Ishikawa (cell line): ENCODE results near the gene DMD.

ENCODE experiments used
- CEBPB ChIP-seq: IDR thresholded peaks from 2 replicates; pipeline ENCODE4 v1.6.1; 2012
- CREB1 ChIP-seq: IDR thresholded peaks from 2 replicates; pipeline ENCODE4 v1.6.1; 2012; ENCODE audit warnings: low read depth
- EGR1 ChIP-seq: IDR thresholded peaks from 2 replicates; pipeline ENCODE4 v1.6.1; 2012
- EP300 ChIP-seq: IDR thresholded peaks from 2 replicates; pipeline ENCODE4 v1.6.1; 2012; ENCODE audit warnings: borderline replicate concordance
- FOXM1 ChIP-seq: IDR thresholded peaks from 2 replicates; pipeline ENCODE4 v1.6.1; 2012; ENCODE audit warnings: low read depth, borderline replicate concordance
- NFIC ChIP-seq: IDR thresholded peaks from 2 replicates; pipeline ENCODE4 v1.6.1; 2012
- RAD21 ChIP-seq: IDR thresholded peaks from 2 replicates; pipeline ENCODE4 v1.6.1; 2012; ENCODE audit warnings: low read depth
- TAF1 ChIP-seq: IDR thresholded peaks from 2 replicates; pipeline ENCODE4 v1.6.1; 2012; ENCODE audit warnings: low read depth, mild to moderate bottlenecking
- TCF12 ChIP-seq: IDR thresholded peaks from 2 replicates; pipeline ENCODE4 v1.6.1; 2012; ENCODE audit warnings: low read depth
- TEAD4 ChIP-seq: IDR thresholded peaks from 2 replicates; pipeline ENCODE4 v1.6.1; 2012
- YY1 ChIP-seq: IDR thresholded peaks from 2 replicates; pipeline ENCODE4 v1.6.1; 2012; ENCODE audit warnings: low read depth
- ZBTB7A ChIP-seq: IDR thresholded peaks from 2 replicates; pipeline ENCODE4 v1.6.1; 2012; ENCODE audit warnings: low read depth
- TF ChIP-seq, protein P1 (sequence below): IDR thresholded peaks from 2 replicates; pipeline ENCODE4 v1.6.1; 2012
- TF ChIP-seq, protein P2 (sequence below): IDR thresholded peaks from 2 replicates; pipeline ENCODE4 v1.6.1; 2012; ENCODE audit warnings: low read depth, mild to moderate bottlenecking

DNA sequence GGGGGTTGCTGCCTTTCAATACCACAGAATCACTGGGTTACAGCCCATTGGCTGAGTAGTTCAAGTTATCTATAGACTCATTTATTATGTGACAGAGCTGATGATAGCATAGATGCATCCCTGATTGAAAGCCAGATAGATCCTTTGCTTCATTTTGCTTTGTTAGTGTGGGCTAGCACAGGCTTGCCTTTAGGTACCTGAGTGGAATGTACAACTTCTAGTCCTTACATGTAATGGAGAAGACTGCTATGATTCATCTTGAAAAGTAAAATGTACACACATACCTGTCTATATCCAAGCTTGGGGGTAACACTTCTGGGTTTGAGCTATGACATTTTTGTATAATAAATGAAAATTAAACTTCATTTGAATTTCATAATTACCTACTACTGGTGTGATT, 1913.5 kb downstream of the DMD start:
- TF ChIP-seq TCF12: no peak
- no peak for TF ChIP-seq RAD21
- TF ChIP-seq, protein P1, sequence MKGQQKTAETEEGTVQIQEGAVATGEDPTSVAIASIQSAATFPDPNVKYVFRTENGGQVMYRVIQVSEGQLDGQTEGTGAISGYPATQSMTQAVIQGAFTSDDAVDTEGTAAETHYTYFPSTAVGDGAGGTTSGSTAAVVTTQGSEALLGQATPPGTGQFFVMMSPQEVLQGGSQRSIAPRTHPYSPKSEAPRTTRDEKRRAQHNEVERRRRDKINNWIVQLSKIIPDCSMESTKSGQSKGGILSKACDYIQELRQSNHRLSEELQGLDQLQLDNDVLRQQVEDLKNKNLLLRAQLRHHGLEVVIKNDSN: no peak
- no peak for TF ChIP-seq CREB1
- TF ChIP-seq FOXM1: no peak
- no peak for TF ChIP-seq EP300
- no peak for TF ChIP-seq TAF1
- TF ChIP-seq YY1: no peak
- TF ChIP-seq, protein P2, sequence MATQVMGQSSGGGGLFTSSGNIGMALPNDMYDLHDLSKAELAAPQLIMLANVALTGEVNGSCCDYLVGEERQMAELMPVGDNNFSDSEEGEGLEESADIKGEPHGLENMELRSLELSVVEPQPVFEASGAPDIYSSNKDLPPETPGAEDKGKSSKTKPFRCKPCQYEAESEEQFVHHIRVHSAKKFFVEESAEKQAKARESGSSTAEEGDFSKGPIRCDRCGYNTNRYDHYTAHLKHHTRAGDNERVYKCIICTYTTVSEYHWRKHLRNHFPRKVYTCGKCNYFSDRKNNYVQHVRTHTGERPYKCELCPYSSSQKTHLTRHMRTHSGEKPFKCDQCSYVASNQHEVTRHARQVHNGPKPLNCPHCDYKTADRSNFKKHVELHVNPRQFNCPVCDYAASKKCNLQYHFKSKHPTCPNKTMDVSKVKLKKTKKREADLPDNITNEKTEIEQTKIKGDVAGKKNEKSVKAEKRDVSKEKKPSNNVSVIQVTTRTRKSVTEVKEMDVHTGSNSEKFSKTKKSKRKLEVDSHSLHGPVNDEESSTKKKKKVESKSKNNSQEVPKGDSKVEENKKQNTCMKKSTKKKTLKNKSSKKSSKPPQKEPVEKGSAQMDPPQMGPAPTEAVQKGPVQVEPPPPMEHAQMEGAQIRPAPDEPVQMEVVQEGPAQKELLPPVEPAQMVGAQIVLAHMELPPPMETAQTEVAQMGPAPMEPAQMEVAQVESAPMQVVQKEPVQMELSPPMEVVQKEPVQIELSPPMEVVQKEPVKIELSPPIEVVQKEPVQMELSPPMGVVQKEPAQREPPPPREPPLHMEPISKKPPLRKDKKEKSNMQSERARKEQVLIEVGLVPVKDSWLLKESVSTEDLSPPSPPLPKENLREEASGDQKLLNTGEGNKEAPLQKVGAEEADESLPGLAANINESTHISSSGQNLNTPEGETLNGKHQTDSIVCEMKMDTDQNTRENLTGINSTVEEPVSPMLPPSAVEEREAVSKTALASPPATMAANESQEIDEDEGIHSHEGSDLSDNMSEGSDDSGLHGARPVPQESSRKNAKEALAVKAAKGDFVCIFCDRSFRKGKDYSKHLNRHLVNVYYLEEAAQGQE: no peak
- no peak for TF ChIP-seq ZBTB7A
- no peak for TF ChIP-seq EGR1
- no peak for TF ChIP-seq CEBPB
- TF ChIP-seq NFIC: no peak
- TF ChIP-seq TEAD4: no peak
